IPS-NIHi11 (cell line): ENCODE measurements around the gene EFNA2.
"Not testable (repeated sequence)": the region's sequence is repeated elsewhere in the genome, so short reads cannot be mapped to it uniquely, and the experiment has no call there.

Source experiments
- DNase-seq: peaks from one replicate; pipeline ENCODE4 v3.0.0; 2012; ENCODE audit warnings: mixed read lengths, low spot score

Gene EFNA2

DNA sequence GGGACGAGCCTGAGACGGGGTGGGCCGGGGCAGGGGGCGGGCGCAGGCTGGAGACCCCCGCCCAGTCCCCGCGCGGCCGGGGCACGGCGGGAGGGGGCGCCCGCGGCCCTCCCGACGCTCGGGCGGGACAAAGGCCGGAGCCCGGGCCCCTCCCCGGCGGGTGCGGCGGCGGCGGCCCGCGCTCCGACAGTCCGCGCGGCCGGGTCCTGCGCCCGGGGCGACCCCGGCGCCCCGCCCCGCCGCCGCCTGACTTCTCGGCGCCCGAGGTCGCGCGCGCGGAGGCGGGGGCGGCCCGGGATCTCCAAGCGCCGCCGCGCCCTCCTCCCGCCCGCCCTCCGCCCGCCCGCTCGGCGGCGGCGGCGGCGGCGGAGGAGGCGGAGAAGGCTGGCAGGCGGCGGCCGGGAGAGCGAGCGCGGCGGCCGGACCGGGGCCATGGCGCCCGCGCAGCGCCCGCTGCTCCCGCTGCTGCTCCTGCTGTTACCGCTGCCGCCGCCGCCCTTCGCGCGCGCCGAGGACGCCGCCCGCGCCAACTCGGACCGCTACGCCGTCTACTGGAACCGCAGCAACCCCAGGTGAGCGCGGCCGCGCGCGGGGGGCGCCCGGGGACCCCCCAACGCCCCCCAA is at the start of gene EFNA2:
EFNA2 (plus strand) TSS at position 137 of the 624 bp plus-strand sequence; CDS start at position 433, 296 bp downstream.
- peak; percentile 81 for DNase-seq

- no peak for DNase-seq
Observed at GRCh38 chr19:1236576-1236975, 49.1 kb upstream of the EFNA2 start.

- DNase-seq = no peak
Observed at GRCh38 chr19:1237027-1237659, 48.5 kb upstream of the EFNA2 start.

GRCh38 chr19:1237754-1238368 is 47.8 kb upstream of the EFNA2 start, which contains the start of gene CBARP:
TSS of gene CBARP (minus strand) at chr19:1238005. CDS start at chr19:1236100, 1,905 bp downstream.
- DNase-seq = peak; percentile 84

GRCh38 chr19:1238369-1239303 is 47.0 kb upstream of the EFNA2 start:
- DNase-seq = no peak

DNA sequence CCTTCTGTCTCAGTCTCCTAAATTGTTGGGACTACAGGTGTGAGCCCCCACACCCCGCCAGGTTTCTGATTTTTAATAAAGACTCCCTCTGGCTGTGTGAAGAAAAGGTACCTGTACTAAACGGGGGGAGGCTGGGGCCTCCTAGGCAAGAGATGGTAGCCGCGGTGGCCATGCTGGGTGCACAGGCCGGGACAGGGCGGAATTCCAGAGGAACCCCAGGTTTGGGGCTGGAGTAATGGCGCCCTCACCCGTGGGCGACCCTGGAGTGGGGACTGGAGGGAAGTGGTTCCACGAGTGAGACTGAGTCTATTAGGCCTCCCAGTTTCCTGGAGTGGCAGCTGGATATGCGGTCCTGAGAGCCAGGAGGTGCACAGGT is 46.3 kb upstream of the EFNA2 start:
- DNase-seq = no peak

- DNase-seq = peak; percentile 98
Observed at GRCh38 chr19:1239796-1240737, 45.6 kb upstream of the EFNA2 start.

DNA sequence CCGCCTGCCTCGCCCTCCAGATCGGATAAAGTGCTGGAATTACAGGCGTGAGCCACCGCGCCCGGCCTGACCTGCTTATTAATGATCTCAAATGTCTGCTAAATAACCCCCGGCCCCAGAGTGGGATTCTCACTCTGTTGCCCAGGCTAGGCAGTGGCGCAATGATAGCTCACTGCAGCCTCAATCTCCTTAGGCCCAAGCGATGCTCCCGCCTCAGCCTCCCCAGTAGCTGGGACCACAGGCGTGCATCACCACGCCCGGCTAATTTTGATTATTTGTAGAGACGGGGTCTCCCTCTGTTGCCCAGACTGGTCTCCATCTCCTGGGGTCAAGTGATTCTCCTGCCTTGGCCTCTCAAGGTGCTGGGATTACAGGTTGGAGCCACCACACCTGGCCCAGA is 44.7 kb upstream of the EFNA2 start:
- DNase-seq = no peak

DNA sequence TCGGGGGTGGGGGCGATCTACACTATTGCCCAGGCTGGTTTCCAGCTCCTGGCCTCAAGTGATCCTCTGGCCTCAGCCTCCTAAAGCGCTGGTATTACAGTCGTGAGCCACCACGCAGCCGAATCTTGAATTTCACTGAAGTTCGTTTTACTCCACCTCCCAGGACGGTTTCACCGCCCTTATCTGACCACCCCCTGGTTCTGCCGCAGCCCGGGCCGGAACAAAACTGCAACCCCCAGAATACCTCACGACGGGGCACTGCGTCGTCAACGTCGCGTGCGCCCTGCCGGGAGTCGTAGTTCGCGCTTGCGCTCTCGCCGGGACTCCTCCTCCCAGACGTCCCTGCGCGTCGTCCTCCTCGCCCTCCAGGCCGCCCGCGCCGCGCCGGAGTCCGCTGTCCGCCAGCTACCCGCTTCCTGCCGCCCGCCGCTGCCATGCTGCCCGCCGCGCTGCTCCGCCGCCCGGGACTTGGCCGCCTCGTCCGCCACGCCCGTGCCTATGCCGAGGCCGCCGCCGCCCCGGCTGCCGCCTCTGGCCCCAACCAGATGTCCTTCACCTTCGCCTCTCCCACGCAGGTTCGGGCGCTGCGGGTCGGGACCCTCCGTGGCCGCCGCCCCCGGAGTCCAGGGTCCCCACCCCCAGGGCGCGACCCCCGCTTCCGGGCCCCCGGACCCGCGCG is 44.1 kb upstream of the EFNA2 start, which contains the start of gene ATP5F1D:
ATP5F1D (plus strand) TSS at position 335 of the 679 bp plus-strand sequence; CDS start at position 435, 100 bp downstream.
- peak; percentile 87 for DNase-seq

- DNase-seq = no peak
Observed at GRCh38 chr19:1243768-1244692, 41.6 kb upstream of the EFNA2 start.

DNA sequence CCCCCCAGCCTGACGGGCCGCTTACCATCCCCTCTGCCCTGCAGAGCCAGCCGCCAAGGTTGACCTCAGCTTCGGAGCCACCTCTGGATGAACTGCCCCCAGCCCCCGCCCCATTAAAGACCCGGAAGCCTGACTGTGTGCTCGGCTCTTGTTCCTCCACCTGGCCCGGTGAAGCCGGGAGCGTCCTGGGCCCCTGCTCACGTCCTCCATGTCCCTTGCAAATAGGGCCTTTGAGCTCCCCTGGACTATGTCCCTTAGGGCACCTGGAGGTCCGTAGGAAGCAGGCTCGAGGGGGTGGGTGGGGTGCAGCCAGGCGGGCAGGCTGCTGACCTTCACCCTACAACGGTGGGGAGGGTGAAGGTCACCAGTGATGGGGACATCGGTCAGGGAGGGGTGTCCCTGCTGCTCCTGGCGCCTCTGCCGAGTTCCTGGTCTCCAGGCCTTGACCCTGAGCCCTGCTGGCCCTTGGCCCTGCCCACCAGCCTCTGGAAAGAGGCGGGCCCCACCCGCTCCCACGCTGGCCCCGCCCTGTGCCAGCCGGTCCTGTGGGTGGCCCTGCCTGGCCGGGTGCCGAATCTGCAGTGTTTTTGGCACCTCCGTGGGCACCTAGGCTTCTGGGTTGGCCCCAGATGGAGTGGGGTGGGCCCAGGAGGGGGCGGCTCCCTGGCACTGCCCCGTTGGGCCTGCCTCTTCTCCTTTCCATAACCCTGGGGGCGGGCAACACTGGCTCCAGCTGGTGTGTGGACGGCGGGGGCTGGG is 40.8 kb upstream of the EFNA2 start:
- no peak for DNase-seq

DNA sequence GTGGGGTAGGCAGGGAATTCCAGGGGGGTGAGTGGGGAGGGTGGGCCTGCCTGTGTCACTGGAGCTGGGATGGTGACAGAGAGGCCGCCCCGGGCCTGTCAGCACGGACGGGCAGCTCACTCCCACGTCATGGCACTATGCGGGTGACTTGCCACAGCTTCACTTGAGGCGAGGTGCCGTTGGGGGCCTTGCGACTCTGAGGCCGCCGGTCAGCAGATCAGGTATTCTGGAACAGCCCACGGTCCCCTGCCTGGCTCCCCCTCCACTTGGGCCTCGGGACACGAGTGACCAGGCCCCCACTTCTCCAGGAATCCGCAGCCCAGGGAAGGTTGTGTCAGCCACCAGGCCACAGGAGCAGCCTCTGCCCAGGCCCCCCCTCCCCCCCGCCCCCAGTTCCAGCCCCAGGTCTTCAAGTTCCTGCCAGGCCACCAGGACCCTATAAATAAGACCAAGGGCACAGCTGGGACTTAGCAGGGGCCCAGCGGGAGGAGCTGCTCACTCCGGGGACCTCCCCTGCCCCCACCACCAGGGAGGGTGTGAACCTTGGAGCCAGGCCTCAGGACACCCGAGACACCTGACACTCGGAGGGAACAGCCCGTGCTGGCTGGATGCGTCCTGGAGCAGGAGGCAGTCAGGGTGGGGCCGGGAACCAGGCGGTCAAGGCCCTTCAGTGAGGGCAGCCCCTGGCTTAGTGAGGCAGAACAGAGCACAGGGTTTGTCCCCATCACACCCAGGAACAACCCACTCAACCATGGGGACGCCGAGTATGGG is 40.0 kb upstream of the EFNA2 start:
- DNase-seq = no peak

- not testable (repeated sequence) for DNase-seq
Observed at GRCh38 chr19:1246265-1247087, 39.2 kb upstream of the EFNA2 start.

DNA sequence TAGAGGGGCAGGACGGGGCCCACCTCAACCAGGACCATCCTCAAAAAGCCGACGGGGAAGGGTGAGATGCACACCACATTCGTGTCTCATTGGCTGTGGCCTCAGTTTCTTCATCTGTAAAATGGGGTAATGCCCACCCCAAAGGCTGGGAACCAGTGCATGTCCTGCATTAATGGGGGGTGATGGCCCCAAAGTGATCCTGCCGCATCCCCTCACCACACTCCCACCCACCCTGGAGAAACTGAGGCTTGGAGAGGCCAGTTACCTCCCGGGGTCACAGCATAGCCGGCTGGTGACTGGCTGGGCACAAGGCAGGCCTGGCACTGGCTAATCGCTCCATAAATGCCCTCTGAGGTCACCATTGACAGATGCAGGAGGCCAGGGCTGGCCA is 37.9 kb upstream of the EFNA2 start:
- DNase-seq = no peak

GRCh38 chr19:1248139-1248785 is 37.4 kb upstream of the EFNA2 start, which contains the start of gene MIDN:
TSS of gene MIDN (plus strand) at chr19:1248583. CDS start at chr19:1250297, 1,714 bp downstream.
- DNase-seq = no peak

- no peak for DNase-seq
Observed at GRCh38 chr19:1248786-1249297, 36.8 kb upstream of the EFNA2 start.
